Stimulated activated naive CD4-positive, alpha-beta T cell (primary cell): ENCODE measurements around the gene MOGAT2.

Experiments
- DNase-seq, 6 experiments: peaks; one replicate each; lab custom pipeline; 2025; lab: John Stamatoyannopoulos, UW

The MOGAT2 gene

DNA sequence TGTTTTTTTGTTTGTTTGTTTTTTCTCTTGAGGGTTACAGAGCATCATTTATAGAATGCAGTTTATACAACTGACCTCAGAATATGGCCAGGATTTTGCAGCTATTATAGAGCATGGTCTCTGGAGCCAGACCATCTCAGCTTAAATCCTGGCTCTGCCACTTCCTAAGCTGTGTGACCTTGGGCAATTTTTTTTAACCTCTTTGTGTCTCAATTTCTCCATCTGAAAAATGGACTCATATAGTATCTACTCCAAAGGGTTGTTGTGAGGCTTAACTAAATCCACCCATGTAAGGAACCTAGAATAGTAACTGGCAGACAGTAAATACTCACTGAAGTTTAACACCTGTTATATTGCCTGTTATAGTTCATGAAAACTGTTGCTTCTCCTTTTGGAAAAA lies 42.6 kb downstream of the MOGAT2 start:
- DNase-seq = no peak

GRCh38 chr11:75760710-75761493 lies 43.3 kb downstream of the MOGAT2 start:
- no peak for DNase-seq

GRCh38 chr11:75762158-75762557 lies 44.5 kb downstream of the MOGAT2 start:
- DNase-seq = no peak

GRCh38 chr11:75762885-75763284 lies 45.2 kb downstream of the MOGAT2 start:
- DNase-seq = no peak

DNA sequence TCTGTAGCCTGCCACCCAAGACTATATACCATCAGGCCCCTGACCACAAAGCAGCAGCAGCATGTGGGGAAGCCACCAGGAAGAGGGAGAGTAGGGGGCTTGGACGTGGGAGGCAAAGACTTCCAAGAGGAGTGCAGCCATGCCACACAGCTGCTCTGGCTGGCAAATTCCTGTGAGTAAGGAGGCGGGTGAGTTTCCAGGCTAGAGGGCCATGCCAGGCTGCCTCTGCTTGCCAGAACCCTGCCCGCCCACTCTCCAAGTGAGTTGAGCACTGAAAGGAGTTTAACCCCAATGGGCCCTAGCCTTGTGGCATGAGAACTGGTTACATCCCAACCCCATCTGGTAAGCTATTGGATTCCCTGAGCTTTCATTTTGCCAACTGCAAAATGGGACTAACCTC lies 46.2 kb downstream of the MOGAT2 start:
- no peak for DNase-seq

- DNase-seq = no peak
These were observed 47.5 kb downstream of the MOGAT2 start for GRCh38 chr11:75765116-75765515.

GRCh38 chr11:75766443-75767227 lies 49.0 kb downstream of the MOGAT2 start:
- DNase-seq = no peak

GRCh38 chr11:75767228-75767572 lies 49.6 kb downstream of the MOGAT2 start:
- no peak for DNase-seq

- DNase-seq = no peak
These were observed 50.1 kb downstream of the MOGAT2 start for GRCh38 chr11:75767793-75768111.

GRCh38 chr11:75768112-75768908 lies 50.7 kb downstream of the MOGAT2 start, which contains the start of gene DGAT2:
Gene DGAT2 (plus strand): TSS chr11:75768778. CDS start chr11:75768992, 214 bp downstream.
- DNase-seq = peak; percentile 19 to 66 (median 46)

DNA sequence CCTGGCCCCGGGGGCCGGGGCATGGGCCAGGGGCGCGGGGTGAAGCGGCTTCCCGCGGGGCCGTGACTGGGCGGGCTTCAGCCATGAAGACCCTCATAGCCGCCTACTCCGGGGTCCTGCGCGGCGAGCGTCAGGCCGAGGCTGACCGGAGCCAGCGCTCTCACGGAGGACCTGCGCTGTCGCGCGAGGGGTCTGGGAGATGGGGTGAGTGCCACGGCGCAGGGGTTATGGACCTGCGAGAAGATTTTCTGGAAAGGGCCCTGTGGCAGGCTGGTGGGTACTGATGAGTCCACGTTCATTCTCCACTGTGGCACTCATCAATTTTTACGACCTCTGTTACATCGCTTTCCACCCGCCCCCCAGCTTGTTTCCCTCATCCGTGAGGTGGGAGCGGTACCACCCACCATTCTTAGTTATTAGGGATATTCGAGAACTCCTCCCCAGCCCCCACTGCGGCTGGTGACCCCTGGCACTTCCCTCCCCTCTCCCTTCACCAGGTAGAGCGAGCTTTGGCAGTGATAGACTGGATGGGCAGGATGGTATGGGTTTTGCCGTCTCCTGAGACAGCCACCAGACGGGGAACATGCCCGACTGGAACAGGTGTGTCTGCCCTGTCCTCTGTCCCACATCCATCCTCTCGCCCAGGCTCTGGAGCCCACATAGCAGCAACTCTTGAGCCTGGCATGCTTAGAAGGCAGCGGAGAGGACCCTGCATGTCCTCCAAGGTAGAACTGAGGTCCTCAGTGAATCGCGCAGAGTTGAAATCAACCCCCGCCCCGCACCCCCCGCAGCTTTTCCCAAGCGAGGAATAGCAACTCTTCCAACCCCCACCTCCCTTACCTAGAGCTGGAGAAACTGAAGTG lies 51.5 kb downstream of the MOGAT2 start:
- peak in 1 of 6 experiments; percentile 7 for DNase-seq

DNA sequence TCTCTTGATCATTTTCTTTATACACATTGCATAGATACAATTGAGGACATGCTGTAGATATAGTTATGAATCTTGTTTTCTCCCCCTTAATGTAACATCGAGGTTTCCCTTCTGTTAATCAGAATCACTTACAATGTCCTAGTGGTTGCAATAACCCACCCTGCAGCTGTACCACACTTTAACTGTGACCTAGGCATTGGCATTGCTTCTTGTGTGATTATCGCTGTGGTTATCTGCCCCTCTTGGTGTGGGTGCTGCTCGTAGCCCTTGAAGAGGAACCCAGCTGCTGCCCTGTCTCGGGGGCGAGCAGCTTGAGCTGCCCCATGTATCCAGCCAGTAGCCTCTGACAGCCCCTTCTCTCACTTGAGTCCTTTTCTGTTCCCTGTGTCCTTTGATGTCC lies 52.5 kb downstream of the MOGAT2 start:
- DNase-seq = no peak

GRCh38 chr11:75771646-75772410 lies 54.2 kb downstream of the MOGAT2 start:
- no peak for DNase-seq

DNA sequence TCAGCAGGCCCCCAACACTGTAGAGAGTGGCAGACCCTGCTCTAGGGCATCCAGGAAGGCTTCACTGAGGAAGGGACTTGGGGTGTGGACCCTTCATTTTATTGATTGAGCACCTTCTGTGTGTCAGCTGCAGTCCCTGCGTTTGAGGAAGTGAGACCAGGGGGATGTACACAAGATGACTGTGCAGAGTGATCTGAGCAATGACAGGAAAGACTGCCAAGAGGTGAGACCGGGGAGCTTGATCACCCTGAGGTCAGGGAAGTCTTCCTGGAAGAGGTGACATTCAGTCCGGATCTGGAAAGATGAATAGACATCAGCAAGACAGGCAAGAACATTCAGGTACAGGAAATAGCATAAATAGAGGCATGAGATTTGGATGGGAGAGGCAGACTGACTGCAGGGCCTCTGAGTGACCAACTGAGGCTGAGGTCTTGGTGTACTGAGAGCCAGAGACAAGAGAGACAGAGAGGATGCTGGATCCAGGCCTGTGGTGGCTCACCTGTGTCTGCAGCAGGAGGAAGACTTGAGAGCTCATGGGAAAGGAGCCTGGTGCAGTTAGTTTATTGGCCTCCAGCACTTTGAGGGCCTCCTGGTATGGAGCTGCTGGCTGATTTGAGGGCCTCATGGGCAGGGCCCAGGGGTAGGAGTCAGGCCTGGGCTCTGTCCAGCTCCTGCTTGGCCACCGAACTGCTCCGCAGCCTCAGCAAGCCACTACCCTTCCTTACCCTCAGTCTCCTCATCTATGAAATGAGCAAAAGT lies 56.1 kb downstream of the MOGAT2 start:
- no peak for DNase-seq

GRCh38 chr11:75775056-75775455 lies 57.4 kb downstream of the MOGAT2 start:
- DNase-seq = no peak

DNA sequence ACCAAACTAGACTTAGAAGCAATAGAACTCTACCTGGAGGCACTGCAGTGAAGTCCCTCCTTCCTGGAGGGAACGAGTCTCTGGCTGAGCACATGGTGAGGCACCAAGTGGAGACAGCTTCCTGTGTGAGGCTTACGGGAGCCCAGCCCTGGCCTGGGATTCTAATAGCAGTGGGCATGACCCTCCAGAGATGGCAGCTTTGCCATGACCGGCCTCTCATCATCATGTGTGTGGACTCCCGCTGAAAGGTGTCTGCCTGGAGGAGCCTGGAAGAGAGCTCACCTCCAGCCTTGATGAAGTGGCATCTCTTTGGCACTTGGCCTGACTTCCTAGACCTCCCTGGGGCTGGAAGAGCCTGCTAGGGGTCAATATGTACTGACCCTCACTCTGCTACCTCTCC lies 58.9 kb downstream of the MOGAT2 start:
- DNase-seq = no peak

DNA sequence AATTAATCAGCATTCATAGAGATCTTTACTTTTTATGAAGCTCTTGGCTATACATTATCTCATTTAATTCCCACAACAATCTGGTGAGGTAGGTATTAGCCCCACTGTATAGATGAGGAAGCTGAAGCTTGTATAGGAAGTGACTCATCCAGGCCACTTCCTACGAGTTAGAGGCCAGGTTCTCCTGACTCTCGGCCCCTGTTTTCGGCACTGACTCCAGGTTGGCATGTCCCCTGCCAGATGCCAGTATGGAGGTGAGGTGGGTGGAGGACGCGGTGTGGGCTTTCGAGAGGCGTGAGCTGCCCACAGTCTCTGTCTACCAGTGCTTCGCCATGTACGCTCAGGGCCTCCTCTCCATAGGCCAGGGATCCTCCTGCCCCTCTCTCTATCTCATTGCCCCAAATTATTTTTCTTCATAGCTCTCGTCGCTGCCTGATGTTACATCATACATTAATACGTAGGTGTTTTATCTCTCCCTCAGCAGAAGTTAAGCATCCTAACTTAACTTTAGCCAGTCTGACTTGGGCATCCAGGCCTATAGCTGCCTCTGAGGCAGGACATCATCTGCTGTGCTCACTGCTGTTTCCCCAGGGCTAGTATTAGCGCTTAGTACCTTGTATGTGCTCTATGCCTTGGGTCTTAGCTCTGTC lies 59.9 kb downstream of the MOGAT2 start:
- DNase-seq = no peak

GRCh38 chr11:75778962-75779361 lies 61.3 kb downstream of the MOGAT2 start:
- DNase-seq = no peak

GRCh38 chr11:75779960-75780359 lies 62.3 kb downstream of the MOGAT2 start:
- no peak for DNase-seq

DNA sequence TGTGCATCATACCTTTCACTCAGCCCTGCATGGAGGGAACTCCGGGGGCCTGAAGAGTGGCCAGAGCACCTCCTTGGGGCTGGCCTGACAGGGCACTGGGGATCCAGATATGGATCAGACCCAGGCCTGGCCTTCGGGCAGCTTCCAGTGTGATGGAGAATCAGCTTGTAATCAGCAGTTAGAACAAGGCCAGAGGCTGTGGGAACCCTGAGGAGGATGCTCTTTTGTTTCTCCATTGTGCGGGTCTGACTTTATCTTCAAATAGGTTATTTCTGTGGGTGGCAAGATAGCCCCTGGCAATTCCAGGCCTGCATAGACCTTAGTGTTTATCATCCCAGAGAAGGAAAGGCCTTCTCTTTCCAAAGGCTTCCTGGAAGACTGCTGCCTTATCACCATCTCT lies 63.2 kb downstream of the MOGAT2 start:
- DNase-seq = no peak
